ENCODE results near the gene PIP5K1C.

Gene PIP5K1C

DNA sequence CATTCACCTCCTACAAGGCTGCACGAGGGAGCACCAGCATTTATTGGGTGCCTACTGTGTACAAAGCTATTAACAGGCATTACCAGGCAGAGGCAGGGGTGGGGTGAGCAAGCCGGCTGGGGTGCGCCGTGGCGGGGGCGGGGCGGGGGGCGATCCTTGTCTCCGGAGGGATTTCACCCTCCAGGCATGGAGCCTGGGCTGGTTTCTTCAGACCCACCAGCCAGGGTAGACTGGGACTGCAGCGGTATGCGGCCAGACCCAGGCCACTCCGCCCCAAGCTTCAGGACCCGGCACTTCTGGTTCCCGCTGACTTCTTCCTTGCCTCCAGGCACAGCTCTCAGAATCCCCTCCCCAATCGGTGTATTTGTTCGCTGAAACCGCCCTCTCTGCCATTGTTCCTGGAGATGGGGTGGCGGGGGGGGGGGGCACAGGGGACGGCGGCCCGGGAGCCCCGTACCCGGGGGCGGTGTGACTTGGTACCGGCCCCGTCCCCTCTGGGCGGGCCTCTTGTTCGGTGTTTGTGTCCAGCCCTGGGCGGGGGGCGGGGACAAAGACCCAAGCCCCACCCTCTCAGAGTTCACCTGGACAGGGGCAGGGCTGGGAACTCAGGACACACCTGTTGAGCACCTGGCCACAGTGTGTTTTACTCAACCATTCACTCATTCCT lies 22.3 kb upstream of the PIP5K1C start:
- Histone ChIP-seq H3K4me1 (ENCODE audit: control insufficient read depth in 5 of 5, insufficient read depth in 5 of 5, low read length in 5 of 5) (peaks cover 0 to 12% (median 9%) of the 10 kb centered on the region in 5 donors), H3K4me3 (ENCODE audit: low read depth in 1 of 5, low read length in 5 of 5) (no peak overlapping the region), H3K36me3 (ENCODE audit: control insufficient read depth in 5 of 5, insufficient read depth in 5 of 5, low read length in 5 of 5) (no peaks in the 10 kb centered on the region), H3K9ac (ENCODE audit: low read length in 5 of 5) (no peak overlapping the region), H3K27me3 (ENCODE audit: control insufficient read depth in 5 of 5, insufficient read depth in 4 of 5, low read length in 5 of 5) (peaks cover 19 to 36% (median 29%) of the 10 kb centered on the region in 5 donors), H3K9me3 (ENCODE audit: control insufficient read depth in 5 of 5, low read length in 5 of 5) (no peaks in the 10 kb centered on the region), H3K27ac (ENCODE audit: low read depth, low read length) (no peak overlapping the region)

DNA sequence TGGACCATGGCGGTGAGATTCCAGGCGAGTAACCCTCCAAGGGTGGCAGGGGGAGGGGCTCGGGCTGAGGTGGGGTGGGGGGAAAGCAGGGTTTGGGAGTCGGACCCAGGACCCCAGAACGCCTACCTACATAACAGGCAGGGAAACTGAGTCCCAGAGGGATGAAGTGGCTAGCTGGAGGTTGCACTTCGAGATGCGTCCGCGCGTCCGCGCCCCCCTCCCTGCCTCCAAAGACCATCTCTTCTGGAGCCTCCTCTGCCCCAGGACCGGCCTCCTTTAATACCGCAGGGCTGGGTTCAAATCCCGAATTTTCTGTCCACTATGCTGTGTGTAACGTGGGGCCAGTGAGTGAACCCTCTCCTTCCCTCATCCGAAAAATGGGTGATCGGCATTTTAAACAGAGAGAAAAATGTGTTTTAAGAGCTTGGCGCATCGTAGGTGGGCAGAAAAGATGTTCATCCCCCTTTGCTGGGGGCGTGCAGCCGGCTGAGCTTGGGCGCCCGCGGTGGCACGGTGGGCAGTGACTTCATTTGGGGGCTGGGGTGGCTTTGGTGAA lies 21.7 kb upstream of the PIP5K1C start:
- H3K4me1 ChIP-seq (ENCODE audit: control insufficient read depth in 5 of 5, insufficient read depth in 5 of 5, low read length in 5 of 5), result peaks cover 0 to 12% (median 9%) of the 10 kb centered on the region in 5 donors
- H3K9me3 ChIP-seq (ENCODE audit: control insufficient read depth in 5 of 5, low read length in 5 of 5), result no peaks in the 10 kb centered on the region
- no peak overlapping the region for H3K9ac ChIP-seq (ENCODE audit: low read length in 5 of 5)
- peaks cover 19 to 36% (median 29%) of the 10 kb centered on the region in 5 donors for H3K27me3 ChIP-seq (ENCODE audit: control insufficient read depth in 5 of 5, insufficient read depth in 4 of 5, low read length in 5 of 5)
- no peaks in the 10 kb centered on the region for H3K36me3 ChIP-seq (ENCODE audit: control insufficient read depth in 5 of 5, insufficient read depth in 5 of 5, low read length in 5 of 5)
- H3K27ac ChIP-seq (ENCODE audit: low read depth, low read length), result no peak overlapping the region
- H3K4me3 ChIP-seq (ENCODE audit: low read depth in 1 of 5, low read length in 5 of 5), result peak overlapping the region in 1 of 5 donors; percentile 10

DNA sequence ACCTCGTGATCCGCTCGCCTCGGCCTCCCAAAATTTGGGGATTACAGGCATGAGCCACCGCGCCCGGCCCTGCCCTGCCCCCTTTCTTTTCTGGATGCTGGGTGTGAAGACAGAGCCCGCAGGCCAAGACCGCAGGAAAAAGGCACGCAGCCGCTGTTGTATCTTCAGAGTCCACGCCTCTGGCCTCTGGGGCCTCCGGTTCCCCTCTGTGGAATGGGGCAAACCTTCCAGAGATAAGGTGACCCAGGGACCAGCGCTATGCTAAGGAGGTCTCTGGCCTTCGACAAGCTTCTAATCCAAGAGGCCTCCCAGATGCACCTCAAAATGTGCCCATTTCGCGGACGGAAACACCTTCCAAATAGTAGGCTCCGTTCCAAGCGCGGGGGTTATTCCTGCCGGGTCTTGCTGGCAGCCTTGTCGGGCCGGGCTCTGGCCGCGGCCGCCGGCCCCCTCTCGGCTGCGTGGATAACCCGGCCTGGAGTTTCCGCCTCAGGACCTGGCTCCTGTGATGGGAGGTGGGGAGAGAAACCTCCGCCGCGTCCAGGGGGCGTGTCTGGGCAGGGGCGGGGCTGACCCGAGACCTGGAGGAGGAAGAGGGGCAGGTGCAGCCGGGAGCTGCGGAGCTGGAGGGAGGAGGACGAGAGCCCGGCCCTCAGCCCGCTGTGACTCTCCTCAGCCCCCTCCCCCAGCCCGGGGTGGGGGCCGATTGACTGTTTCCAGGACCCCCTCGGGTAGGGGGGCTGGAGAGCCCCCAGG lies 21.0 kb upstream of the PIP5K1C start:
- H3K4me3 ChIP-seq (ENCODE audit: low read depth in 1 of 5, low read length in 5 of 5), result peak overlapping the region in 2 of 5 donors; percentile 10 to 33
- no peak overlapping the region for H3K27ac ChIP-seq (ENCODE audit: low read depth, low read length)
- H3K9ac ChIP-seq (ENCODE audit: low read length in 5 of 5), result no peak overlapping the region
- no peaks in the 10 kb centered on the region for H3K36me3 ChIP-seq (ENCODE audit: control insufficient read depth in 5 of 5, insufficient read depth in 5 of 5, low read length in 5 of 5)
- H3K9me3 ChIP-seq (ENCODE audit: control insufficient read depth in 5 of 5, low read length in 5 of 5), result no peaks in the 10 kb centered on the region
- peaks cover 0 to 12% (median 9%) of the 10 kb centered on the region in 5 donors for H3K4me1 ChIP-seq (ENCODE audit: control insufficient read depth in 5 of 5, insufficient read depth in 5 of 5, low read length in 5 of 5)
- H3K27me3 ChIP-seq (ENCODE audit: control insufficient read depth in 5 of 5, insufficient read depth in 4 of 5, low read length in 5 of 5), result peaks cover 19 to 36% (median 30%) of the 10 kb centered on the region in 5 donors

DNA sequence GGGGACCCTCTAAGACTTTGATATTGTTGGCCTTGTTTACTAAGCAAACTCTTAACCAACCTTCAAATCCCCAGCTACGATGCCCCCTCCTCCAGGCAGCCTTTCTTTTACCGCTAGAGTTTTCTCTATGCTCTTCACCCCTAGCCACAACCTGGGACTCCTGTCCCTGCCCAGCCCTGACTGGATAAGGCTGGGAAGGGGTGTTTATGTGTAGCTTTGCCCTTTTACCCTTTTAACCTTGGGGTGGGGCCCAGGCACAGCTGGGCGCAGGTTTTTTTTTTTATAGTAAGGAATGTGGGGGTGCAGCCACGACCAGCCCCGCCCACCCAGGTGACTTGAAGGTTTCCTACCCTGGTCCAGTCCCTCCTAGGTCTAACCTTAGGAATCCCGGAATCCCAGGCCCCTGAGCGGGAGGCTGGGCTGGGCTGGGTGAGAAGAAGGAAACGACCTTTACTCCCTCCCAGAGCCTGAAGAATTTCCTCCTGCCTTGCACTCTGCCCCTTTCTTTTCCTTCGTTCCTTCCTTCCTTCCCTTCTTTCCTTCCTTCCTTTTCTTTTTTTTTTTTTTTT lies 20.2 kb upstream of the PIP5K1C start:
- H3K27me3 ChIP-seq (ENCODE audit: control insufficient read depth in 5 of 5, insufficient read depth in 4 of 5, low read length in 5 of 5), result peaks cover 19 to 36% (median 31%) of the 10 kb centered on the region in 5 donors
- H3K27ac ChIP-seq (ENCODE audit: low read depth, low read length), result no peak overlapping the region
- no peak overlapping the region for H3K4me3 ChIP-seq (ENCODE audit: low read depth in 1 of 5, low read length in 5 of 5)
- H3K36me3 ChIP-seq (ENCODE audit: control insufficient read depth in 5 of 5, insufficient read depth in 5 of 5, low read length in 5 of 5), result no peaks in the 10 kb centered on the region
- peaks cover 0 to 12% (median 9%) of the 10 kb centered on the region in 5 donors for H3K4me1 ChIP-seq (ENCODE audit: control insufficient read depth in 5 of 5, insufficient read depth in 5 of 5, low read length in 5 of 5)
- no peaks in the 10 kb centered on the region for H3K9me3 ChIP-seq (ENCODE audit: control insufficient read depth in 5 of 5, low read length in 5 of 5)
- no peak overlapping the region for H3K9ac ChIP-seq (ENCODE audit: low read length in 5 of 5)

DNA sequence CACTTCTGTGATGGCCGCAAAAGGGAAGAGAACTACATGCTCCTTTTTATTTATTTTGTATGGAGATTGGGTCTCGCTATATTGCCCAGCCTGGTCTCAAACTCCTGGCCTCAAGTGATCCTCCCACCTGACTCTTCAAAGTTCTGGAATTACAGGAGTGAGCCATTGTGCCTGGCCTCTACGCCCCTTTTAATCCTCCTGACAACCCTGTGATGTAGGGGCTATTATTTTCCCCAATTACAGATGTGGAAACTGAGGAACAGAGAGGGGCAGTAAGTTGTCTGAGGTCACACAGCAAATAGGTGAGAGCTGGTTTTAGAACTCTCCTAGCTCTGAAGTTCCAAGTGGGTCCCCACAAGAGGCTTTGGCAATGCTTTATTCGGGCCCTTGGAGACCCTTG lies 19.6 kb upstream of the PIP5K1C start:
- H3K36me3 ChIP-seq (ENCODE audit: control insufficient read depth in 5 of 5, insufficient read depth in 5 of 5, low read length in 5 of 5), result no peaks in the 10 kb centered on the region
- no peak overlapping the region for H3K27ac ChIP-seq (ENCODE audit: low read depth, low read length)
- H3K4me1 ChIP-seq (ENCODE audit: control insufficient read depth in 5 of 5, insufficient read depth in 5 of 5, low read length in 5 of 5), result peaks cover 0 to 12% (median 9%) of the 10 kb centered on the region in 5 donors
- H3K27me3 ChIP-seq (ENCODE audit: control insufficient read depth in 5 of 5, insufficient read depth in 4 of 5, low read length in 5 of 5), result peaks cover 19 to 36% (median 31%) of the 10 kb centered on the region in 5 donors
- no peak overlapping the region for H3K9ac ChIP-seq (ENCODE audit: low read length in 5 of 5)
- no peak overlapping the region for H3K4me3 ChIP-seq (ENCODE audit: low read depth in 1 of 5, low read length in 5 of 5)
- H3K9me3 ChIP-seq (ENCODE audit: control insufficient read depth in 5 of 5, low read length in 5 of 5), result no peaks in the 10 kb centered on the region

DNA sequence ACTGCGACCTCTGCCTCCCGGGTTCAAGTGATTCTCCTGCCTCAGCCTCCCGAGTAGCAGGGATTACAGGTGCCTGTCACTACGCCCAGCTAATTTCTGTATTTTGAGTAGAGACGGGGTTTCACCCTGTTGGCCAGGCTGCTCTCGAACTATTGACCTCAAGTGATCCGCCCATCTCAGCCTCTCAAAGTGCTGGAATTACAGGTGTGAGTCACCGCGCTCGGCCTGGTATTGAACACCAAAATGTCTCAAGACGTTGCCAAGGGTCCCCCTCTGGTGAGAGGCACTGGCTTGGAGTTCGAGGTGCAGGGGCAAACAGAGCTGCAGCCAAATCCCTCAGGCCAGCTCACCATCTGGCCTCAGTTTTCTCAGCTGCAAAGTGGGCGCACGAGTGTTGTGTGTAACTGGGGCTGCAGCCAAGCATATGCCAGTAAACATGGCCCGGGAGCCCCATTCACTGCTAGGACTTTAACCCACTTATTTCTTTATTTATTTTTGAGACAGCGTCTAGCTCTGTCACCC lies 15.9 kb upstream of the PIP5K1C start:
- Histone ChIP-seq H3K4me3 (ENCODE audit: low read depth in 1 of 5, low read length in 5 of 5) (no peak overlapping the region), H3K27ac (ENCODE audit: low read depth, low read length) (no peak overlapping the region), H3K4me1 (ENCODE audit: control insufficient read depth in 5 of 5, insufficient read depth in 5 of 5, low read length in 5 of 5) (peaks cover 0 to 9% (median 4%) of the 10 kb centered on the region in 5 donors), H3K36me3 (ENCODE audit: control insufficient read depth in 5 of 5, insufficient read depth in 5 of 5, low read length in 5 of 5) (no peaks in the 10 kb centered on the region), H3K9ac (ENCODE audit: low read length in 5 of 5) (no peak overlapping the region), H3K27me3 (ENCODE audit: control insufficient read depth in 5 of 5, insufficient read depth in 4 of 5, low read length in 5 of 5) (peaks cover 6 to 16% (median 14%) of the 10 kb centered on the region in 5 donors), H3K9me3 (ENCODE audit: control insufficient read depth in 5 of 5, low read length in 5 of 5) (no peaks in the 10 kb centered on the region)

DNA sequence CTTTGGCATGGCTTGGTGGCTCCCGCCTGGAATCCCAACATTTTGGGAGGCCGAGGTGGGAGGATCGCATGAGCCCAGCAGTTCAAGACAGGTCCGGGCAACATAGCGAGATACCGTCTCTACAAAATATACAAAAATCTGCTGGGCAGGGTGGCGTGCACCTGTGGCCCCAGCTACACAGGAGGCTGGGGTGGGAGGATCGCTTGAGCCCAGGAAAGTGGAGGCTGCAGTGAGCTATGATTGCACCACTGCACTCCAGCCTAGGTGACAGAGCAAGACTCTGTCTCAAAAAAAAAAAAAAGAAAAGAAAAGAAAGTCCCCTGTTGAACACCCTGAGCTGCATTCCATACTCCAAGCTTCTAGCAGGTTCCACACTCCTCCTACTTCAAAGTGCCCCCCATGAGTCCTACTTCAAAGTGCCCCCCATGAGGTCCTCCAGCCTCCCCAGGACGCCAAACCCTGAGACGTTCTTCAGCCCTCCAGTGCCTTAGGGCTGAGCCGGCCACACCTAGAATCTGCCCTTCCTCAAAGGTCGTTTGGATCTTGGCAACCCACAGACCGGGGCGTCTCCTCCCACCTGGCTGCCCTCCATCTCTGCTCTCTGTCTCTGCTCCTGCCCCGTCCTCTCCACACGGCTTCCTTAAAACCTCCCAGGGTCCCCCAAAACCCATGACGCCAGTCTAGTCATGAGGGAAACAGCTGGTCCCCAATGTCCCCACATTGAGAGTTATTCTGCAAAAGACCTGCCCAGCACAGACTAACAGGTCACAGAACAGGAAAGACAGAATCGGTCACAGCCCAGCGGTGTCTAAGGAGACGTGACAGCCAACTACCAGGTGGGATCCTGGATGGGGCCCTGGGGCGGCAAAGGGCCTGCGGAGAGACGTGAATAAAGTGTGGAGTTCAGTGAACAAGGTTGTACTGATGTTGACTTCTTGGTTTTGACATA lies 12.7 kb upstream of the PIP5K1C start:
- H3K9me3 ChIP-seq (ENCODE audit: control insufficient read depth in 5 of 5, low read length in 5 of 5), result no peaks in the 10 kb centered on the region
- H3K27me3 ChIP-seq (ENCODE audit: control insufficient read depth in 5 of 5, insufficient read depth in 4 of 5, low read length in 5 of 5), result peaks cover 7 to 15% (median 9%) of the 10 kb centered on the region in 5 donors
- no peak overlapping the region for H3K27ac ChIP-seq (ENCODE audit: low read depth, low read length)
- H3K4me1 ChIP-seq (ENCODE audit: control insufficient read depth in 5 of 5, insufficient read depth in 5 of 5, low read length in 5 of 5), result peaks cover 0 to 5% (median 0%) of the 10 kb centered on the region in 5 donors
- no peaks in the 10 kb centered on the region for H3K36me3 ChIP-seq (ENCODE audit: control insufficient read depth in 5 of 5, insufficient read depth in 5 of 5, low read length in 5 of 5)
- no peak overlapping the region for H3K9ac ChIP-seq (ENCODE audit: low read length in 5 of 5)
- H3K4me3 ChIP-seq (ENCODE audit: low read depth in 1 of 5, low read length in 5 of 5), result no peak overlapping the region

DNA sequence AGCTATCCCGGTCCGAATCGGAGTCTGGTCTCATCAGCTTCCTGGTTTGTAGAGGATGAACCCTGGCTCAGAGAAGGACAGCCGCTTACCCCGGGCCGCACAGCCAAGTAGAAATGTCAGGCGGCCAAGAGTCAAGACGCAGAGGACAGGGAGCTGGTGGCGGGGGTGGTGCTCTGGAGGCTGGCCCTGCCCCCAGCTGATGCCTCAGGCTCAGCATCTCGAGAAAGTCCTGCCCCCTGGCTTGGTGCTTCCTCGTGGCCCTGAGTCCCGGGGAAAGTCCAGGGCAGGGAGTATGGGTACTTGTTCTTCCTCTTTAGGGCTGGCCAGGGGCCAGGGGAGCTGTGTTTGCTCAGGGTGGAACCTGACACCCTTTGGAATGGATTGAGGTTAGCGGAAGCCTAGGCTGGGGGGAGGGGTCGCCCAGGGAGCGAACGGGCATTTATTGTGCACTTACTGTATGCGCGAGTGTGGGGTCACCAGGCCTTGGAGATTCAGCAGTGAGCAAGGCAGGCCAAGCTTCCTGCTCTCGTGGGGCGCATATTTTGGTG lies 10.1 kb upstream of the PIP5K1C start:
- Histone ChIP-seq H3K4me1 (ENCODE audit: control insufficient read depth in 5 of 5, insufficient read depth in 5 of 5, low read length in 5 of 5) (peaks cover 0 to 5% (median 0%) of the 10 kb centered on the region in 5 donors), H3K27ac (ENCODE audit: low read depth, low read length) (no peak overlapping the region), H3K9me3 (ENCODE audit: control insufficient read depth in 5 of 5, low read length in 5 of 5) (no peaks in the 10 kb centered on the region), H3K27me3 (ENCODE audit: control insufficient read depth in 5 of 5, insufficient read depth in 4 of 5, low read length in 5 of 5) (peaks cover 9 to 16% (median 13%) of the 10 kb centered on the region in 5 donors), H3K9ac (ENCODE audit: low read length in 5 of 5) (no peak overlapping the region), H3K4me3 (ENCODE audit: low read depth in 1 of 5, low read length in 5 of 5) (no peak overlapping the region), H3K36me3 (ENCODE audit: control insufficient read depth in 5 of 5, insufficient read depth in 5 of 5, low read length in 5 of 5) (no peaks in the 10 kb centered on the region)

All from subcutaneous abdominal adipose tissue (tissue), 5 donors.